ENCODE results near the gene PRSS16. TPM values are rescaled to one million over a fixed set of nuclear protein-coding genes. Genes with fewer than 3 reads are reported as not detected.

PRSS16 gene
- total and polyA plus RNA-seq, 9 of the 15 experiments (the other 6 are each of a cell fraction or from before 2014, with no cell fraction given): 4.5 to 21.3 (median 12.1) TPM

GRCh38 chr6:27237089-27237803 is 10.3 kb upstream of the PRSS16 start (continued):
- peak; percentile 45; the same call in 1 of the 2 replicates for TF ChIP-seq E2F5 (CRISPR knock-in tag; IDR thresholded peaks at IDR 0.05)
- peak; percentile 87 for TF ChIP-seq TCF15 (CRISPR knock-in tag; IDR thresholded peaks at IDR 0.05)
- TF ChIP-seq STAT5A (IDR thresholded peaks at IDR 0.05; ENCODE audit: borderline replicate concordance, low read length): peak; percentile 38; the same call in 1 of the 2 replicates
- TF ChIP-seq NFRKB (IDR thresholded peaks at IDR 0.05; ENCODE audit: low read depth): 0 out of 2 replicates have a peak, but pooled peaks have one; percentile 13
- no peak for TF ChIP-seq NONO (IDR thresholded peaks at IDR 0.05; ENCODE audit: low read depth in 2 of 2, low read length in 1 of 2)
- TF ChIP-seq AFF4 (CRISPR knock-in tag; IDR thresholded peaks at IDR 0.05): no peak
- no peak for TF ChIP-seq RAD21 (CRISPR knock-in tag; conservative IDR thresholded peaks at IDR 0.05 in 1 of 2, IDR thresholded peaks at IDR 0.05 in 1 of 2)
- peak in 1 of 2 experiments; percentile 62; a peak in 2 of 4 replicates for TF ChIP-seq CSDE1 (IDR thresholded peaks at IDR 0.05)
- no peak for TF ChIP-seq MCM5 (IDR thresholded peaks at IDR 0.05; ENCODE audit: low read depth)
- no peak for TF ChIP-seq EZH2 (IDR thresholded peaks at IDR 0.05; ENCODE audit: borderline replicate concordance, low read depth, low read length)
- TF ChIP-seq HNRNPH1 (optimal IDR thresholded peaks at IDR 0.05; ENCODE audit: low read depth, low read length): no peak
- no peak for TF ChIP-seq STAG1 (CRISPR knock-in tag; IDR thresholded peaks at IDR 0.05; ENCODE audit: borderline replicate concordance)
- peak; percentile 85 for TF ChIP-seq DDX20 (tag; IDR thresholded peaks at IDR 0.05; ENCODE audit: low read depth)
- TF ChIP-seq ZBTB7A (IDR thresholded peaks at IDR 0.05; ENCODE audit: borderline replicate concordance, control insufficient read depth, low read depth, low read length): no peak
- TF ChIP-seq KLF6 (CRISPR knock-in tag; IDR thresholded peaks at IDR 0.05; ENCODE audit: borderline replicate concordance): peak; percentile 76; the same call in 1 of the 2 replicates
- no peak for TF ChIP-seq MTA2 (IDR thresholded peaks at IDR 0.05; ENCODE audit: low read depth)
- no peak for TF ChIP-seq ZNF511 (CRISPR knock-in tag; IDR thresholded peaks at IDR 0.05)
- TF ChIP-seq ETV1 (tag; conservative IDR thresholded peaks at IDR 0.05; ENCODE audit: low read depth): 0 out of 2 replicates have a peak, but pooled peaks have one; percentile 64
- peak; percentile 85 for TF ChIP-seq SP1 (CRISPR knock-in tag; IDR thresholded peaks at IDR 0.05)
- TF ChIP-seq ZNF316 (IDR thresholded peaks at IDR 0.05): no peak
- TF ChIP-seq TBL1XR1 (IDR thresholded peaks at IDR 0.05; ENCODE audit: low read length in 2 of 2): peak in 1 of 2 experiments; percentile 40; a peak in 1 of 4 replicates
- TF ChIP-seq SIRT6 (IDR thresholded peaks at IDR 0.05; ENCODE audit: low read depth, low read length): no peak

Measured in K562 (cell line).